ENCODE data around the gene SLC24A3. TPM values are rescaled to one million over a fixed set of nuclear protein-coding genes. Genes with fewer than 3 reads are reported as not detected.

The SLC24A3 gene
- total RNA-seq, 1 experiment from 2014 or later = 0.14 TPM

- ChIA-PET CTCF (no interaction called here), POLR2A (no interaction called here)
- BruUV-seq (replicated peaks) = no TSS peak
- Mint-ChIP-seq H3K9me3 (ENCODE audit: unreplicated experiment) (peaks cover 15% of the 10 kb centered on the region), H3K36me3 (ENCODE audit: insufficient read depth, unreplicated experiment) (no peaks in the 10 kb centered on the region), H3K27me3 (ENCODE audit: insufficient read depth, unreplicated experiment) (peaks cover 4% of the 10 kb centered on the region), H3K4me1 (ENCODE audit: low read depth, unreplicated experiment) (no peaks in the 10 kb centered on the region), H3K4me3 (ENCODE audit: unreplicated experiment) (no peak overlapping the region), H3K27ac (ENCODE audit: unreplicated experiment) (no peak overlapping the region)
- Histone ChIP-seq H3K27me3 (replicated peaks; ENCODE audit: control insufficient read depth, insufficient read depth, low read length) (no peaks in the 10 kb centered on the region; the same call in 1 of the 2 replicates), H3K4me3 (ENCODE audit: low read depth, low read length) (no peak overlapping the region), H3K4me1 (no peaks in the 10 kb centered on the region), H3K36me3 (ENCODE audit: control insufficient read depth, insufficient read depth, low read length) (no peaks in the 10 kb centered on the region), H3K9me3 (peaks cover 5% of the 10 kb centered on the region)
- DNase-seq = no peak
- no peak for TF ChIP-seq CTCF (IDR thresholded peaks at IDR 0.05; ENCODE audit: insufficient read depth in 1 of 2, low read depth in 1 of 2, low read length in 1 of 2, severe bottlenecking in 1 of 2, unreplicated experiment in 1 of 2)
- intact Hi-C loops (cut with micrococcal nuclease; ENCODE audit: unreplicated experiment) = no loop called here
Measured at GRCh38 chr20:19653327-19653726, 440.9 kb downstream of the SLC24A3 start.

GRCh38 chr20:19654921-19655320, 442.5 kb downstream of the SLC24A3 start:
- Histone ChIP-seq H3K9me3 (peaks cover 5% of the 10 kb centered on the region), H3K36me3 (ENCODE audit: control insufficient read depth, insufficient read depth, low read length) (no peaks in the 10 kb centered on the region), H3K4me1 (no peaks in the 10 kb centered on the region), H3K27me3 (replicated peaks; ENCODE audit: control insufficient read depth, insufficient read depth, low read length) (no peaks in the 10 kb centered on the region; the same call in 1 of the 2 replicates), H3K4me3 (ENCODE audit: low read depth, low read length) (no peak overlapping the region)
- no peak overlapping the region for H3K4me3 Mint-ChIP-seq (ENCODE audit: unreplicated experiment)
- CTCF ChIA-PET = interaction anchor here (0.6 kb wide), 1 partner anchor 25 kb away, joined by 3 read pairs; no protein-coding TSS in a partner anchor
- H3K9me3 Mint-ChIP-seq (ENCODE audit: unreplicated experiment) = peaks cover 15% of the 10 kb centered on the region
- no peak for TF ChIP-seq CTCF (IDR thresholded peaks at IDR 0.05; ENCODE audit: insufficient read depth in 1 of 2, low read depth in 1 of 2, low read length in 1 of 2, severe bottlenecking in 1 of 2, unreplicated experiment in 1 of 2)
- BruUV-seq (replicated peaks) = no TSS peak
- no peaks in the 10 kb centered on the region for H3K36me3 Mint-ChIP-seq (ENCODE audit: insufficient read depth, unreplicated experiment)
- no peak for DNase-seq
- intact Hi-C loops (cut with micrococcal nuclease; ENCODE audit: unreplicated experiment) = no loop called here
- H3K4me1 Mint-ChIP-seq (ENCODE audit: low read depth, unreplicated experiment) = no peaks in the 10 kb centered on the region
- no peak overlapping the region for H3K27ac Mint-ChIP-seq (ENCODE audit: unreplicated experiment)
- POLR2A ChIA-PET = no interaction called here
- peaks cover 4% of the 10 kb centered on the region for H3K27me3 Mint-ChIP-seq (ENCODE audit: insufficient read depth, unreplicated experiment)

GRCh38 chr20:19658137-19658536, 445.7 kb downstream of the SLC24A3 start:
- Histone ChIP-seq H3K4me1 (no peaks in the 10 kb centered on the region), H3K4me3 (ENCODE audit: low read depth, low read length) (no peak overlapping the region), H3K9me3 (no peaks in the 10 kb centered on the region), H3K36me3 (ENCODE audit: control insufficient read depth, insufficient read depth, low read length) (no peaks in the 10 kb centered on the region), H3K27me3 (replicated peaks; ENCODE audit: control insufficient read depth, insufficient read depth, low read length) (0 out of 2 replicates have a peak, but pooled peaks cover 3% of the 10 kb centered on the region)
- Mint-ChIP-seq H3K36me3 (ENCODE audit: insufficient read depth, unreplicated experiment) (no peaks in the 10 kb centered on the region), H3K4me3 (ENCODE audit: unreplicated experiment) (no peak overlapping the region), H3K4me1 (ENCODE audit: low read depth, unreplicated experiment) (peaks cover 10% of the 10 kb centered on the region), H3K27me3 (ENCODE audit: insufficient read depth, unreplicated experiment) (peaks cover 19% of the 10 kb centered on the region), H3K9me3 (ENCODE audit: unreplicated experiment) (no peaks in the 10 kb centered on the region), H3K27ac (ENCODE audit: unreplicated experiment) (no peak overlapping the region)
- intact Hi-C loops (cut with micrococcal nuclease; ENCODE audit: unreplicated experiment) = no loop called here
- no peak for TF ChIP-seq CTCF (IDR thresholded peaks at IDR 0.05; ENCODE audit: insufficient read depth in 1 of 2, low read depth in 1 of 2, low read length in 1 of 2, severe bottlenecking in 1 of 2, unreplicated experiment in 1 of 2)
- ChIA-PET POLR2A (no interaction called here), CTCF (no interaction called here)
- BruUV-seq (replicated peaks) = no TSS peak
- DNase-seq = no peak
